HUDEP-2 (cell line): ENCODE data around the gene PPP2R3A.
"Not testable (repeated sequence)": the region's sequence is repeated elsewhere in the genome, so short reads cannot be mapped to it uniquely, and the experiment has no call there.

Experiments used
- DNase-seq, 76 experiments: peaks; one replicate each; lab custom pipeline; 2025; ENCODE audit not compliant: unreplicated experiment in 76 of 76; lab: John Stamatoyannopoulos, UW

The PPP2R3A gene

GRCh38 chr3:136083641-136084382 lies 118.3 kb downstream of the PPP2R3A start:
- DNase-seq, result not testable (repeated sequence)

DNA sequence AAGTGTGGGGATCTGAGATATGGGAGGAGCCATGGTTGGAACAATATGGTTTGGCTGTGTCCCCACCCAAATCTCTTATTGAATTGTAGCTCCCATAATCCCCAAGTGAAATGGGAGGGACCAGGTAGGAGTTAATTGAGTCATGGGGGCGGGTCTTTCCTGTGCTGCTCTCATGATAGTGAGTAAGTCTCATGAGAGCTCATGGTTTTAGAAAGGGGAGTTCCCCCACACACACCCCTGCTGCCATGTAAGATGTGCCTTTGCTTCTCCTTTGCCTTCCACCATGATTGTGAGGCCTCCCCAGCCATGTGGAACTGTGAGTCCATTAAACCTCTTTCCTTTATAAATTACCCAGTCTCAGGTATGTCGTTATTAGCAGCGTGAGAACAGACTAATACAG lies 119.5 kb downstream of the PPP2R3A start:
- DNase-seq, result not testable (repeated sequence)

DNA sequence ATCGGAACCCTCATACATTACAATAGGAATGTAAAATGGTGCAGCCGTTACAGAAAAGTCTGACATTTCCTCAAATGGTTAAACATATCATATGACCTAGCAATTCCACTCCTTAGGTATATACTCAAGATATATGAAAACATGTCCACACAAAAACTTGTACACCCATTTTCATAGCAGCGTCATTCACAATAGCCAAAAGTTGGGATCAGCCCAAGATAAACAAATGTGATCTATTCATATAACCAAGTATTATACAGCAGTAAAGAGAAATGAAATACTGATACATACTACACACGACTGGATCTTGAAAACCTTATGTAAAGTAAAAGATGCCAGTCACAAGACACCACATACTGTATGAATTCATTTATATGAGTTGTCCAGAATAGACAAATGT lies 128.2 kb downstream of the PPP2R3A start:
- no peak for DNase-seq

DNA sequence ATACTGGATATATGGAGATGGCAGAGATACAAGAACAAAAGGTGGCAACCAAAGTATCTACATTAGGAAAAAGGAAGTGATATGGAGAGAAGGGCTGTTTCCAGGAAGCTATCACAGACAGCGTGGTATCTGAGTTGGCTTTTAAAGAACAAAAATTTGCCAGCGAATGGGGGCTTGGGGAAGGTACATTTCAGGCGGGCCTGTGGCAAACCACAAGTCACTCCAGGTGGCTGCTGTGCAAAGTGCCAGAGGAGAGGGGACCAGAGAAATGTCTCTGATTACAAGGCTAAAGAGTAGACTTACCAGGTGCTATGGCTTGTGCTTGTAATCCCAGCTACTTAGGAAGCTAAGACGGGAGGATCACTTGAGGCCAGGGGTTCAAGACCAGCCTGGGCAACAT lies 139.5 kb downstream of the PPP2R3A start:
- no peak for DNase-seq

DNA sequence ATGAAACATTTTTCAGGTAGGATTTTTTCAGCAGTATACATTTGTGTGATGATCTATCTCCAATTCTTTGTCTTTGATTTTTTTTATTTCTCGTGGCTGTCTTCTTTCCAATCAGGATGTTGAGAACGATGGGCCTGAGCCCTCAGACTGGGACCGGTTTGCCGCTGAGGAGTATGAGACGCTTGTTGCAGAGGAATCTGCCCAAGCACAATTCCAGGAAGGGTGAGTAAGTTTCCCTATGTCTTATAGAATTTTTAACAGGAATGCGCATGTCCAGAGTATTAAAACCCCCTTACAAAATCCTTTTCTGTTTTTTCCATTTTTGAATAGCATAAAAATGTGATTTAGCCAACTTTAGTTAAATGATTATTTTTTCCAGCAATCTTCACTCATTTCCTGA lies 140.6 kb downstream of the PPP2R3A start:
- no peak for DNase-seq

GRCh38 chr3:136109499-136109898 lies 144.0 kb downstream of the PPP2R3A start:
- DNase-seq, result no peak

DNA sequence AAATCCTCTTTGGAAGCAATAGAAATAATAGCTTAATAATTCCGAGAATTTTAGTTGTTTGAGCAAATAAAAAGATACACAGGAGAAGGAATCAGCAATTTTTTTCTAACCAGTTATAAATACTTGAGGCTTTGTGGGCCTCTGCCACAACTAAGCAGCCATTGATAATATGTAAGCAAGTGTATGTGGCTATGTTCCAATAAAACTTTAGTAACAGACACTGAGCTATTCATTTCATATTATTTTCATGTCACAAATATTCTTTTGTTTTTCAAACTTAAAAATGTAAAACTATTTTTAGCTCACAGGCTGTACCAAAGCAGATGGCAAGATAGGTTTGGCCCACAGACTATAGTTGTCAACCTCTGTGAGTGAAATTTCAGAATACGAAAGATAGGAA lies 145.0 kb downstream of the PPP2R3A start:
- DNase-seq, result no peak

GRCh38 chr3:136114421-136114820 lies 148.9 kb downstream of the PPP2R3A start:
- no peak for DNase-seq

- not testable (repeated sequence) for DNase-seq
Observed at GRCh38 chr3:136119332-136119731, 153.8 kb downstream of the PPP2R3A start.

DNA sequence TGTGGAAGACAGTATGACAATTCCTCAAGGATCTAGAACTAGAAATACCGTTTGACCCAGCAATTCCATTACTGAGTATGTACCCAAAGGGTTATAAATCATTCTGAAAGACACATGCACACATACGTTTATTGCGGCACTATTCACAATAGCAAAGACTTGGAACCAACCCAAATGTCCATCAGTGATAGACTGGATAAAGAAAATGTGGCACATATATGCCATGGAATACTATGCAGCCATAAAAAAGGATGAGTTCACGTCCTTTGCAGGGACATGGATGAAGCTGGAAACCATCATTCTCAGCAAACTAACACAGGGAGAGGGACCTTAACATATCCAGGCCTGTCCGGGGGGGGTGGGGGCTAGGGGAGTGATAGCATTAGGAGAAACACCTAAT lies 154.3 kb downstream of the PPP2R3A start:
- DNase-seq, result not testable (repeated sequence)

- no peak for DNase-seq
Observed at GRCh38 chr3:136120373-136121348, 155.1 kb downstream of the PPP2R3A start.

- no peak for DNase-seq
Observed at GRCh38 chr3:136122006-136122405, 156.5 kb downstream of the PPP2R3A start.

DNA sequence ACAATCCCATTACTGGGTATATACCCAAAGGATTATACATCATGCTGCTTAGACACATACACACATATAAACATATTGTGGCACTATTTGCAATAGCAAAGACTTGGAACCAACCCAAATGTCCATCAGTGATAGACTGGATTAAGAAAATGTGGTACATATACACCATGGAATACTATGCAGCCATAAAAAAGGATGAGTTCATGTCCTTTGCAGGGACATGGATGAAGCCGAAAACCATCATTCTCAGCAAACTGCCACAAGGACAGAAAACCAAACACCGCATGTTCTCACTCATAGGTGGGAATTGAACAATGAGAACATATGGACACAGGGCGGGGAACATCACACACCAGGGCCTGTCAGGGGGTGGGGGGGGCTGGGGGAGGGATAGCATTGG lies 166.1 kb downstream of the PPP2R3A start:
- DNase-seq, result not testable (repeated sequence)

- no peak for DNase-seq
Observed at GRCh38 chr3:136134091-136134490, 168.6 kb downstream of the PPP2R3A start.

- peak in 75 of 76 experiments; percentile 6 to 90 (median 64) for DNase-seq
Observed at GRCh38 chr3:136135039-136135802, 169.7 kb downstream of the PPP2R3A start.

- no peak for DNase-seq
Observed at GRCh38 chr3:136136454-136136853, 170.9 kb downstream of the PPP2R3A start.

DNA sequence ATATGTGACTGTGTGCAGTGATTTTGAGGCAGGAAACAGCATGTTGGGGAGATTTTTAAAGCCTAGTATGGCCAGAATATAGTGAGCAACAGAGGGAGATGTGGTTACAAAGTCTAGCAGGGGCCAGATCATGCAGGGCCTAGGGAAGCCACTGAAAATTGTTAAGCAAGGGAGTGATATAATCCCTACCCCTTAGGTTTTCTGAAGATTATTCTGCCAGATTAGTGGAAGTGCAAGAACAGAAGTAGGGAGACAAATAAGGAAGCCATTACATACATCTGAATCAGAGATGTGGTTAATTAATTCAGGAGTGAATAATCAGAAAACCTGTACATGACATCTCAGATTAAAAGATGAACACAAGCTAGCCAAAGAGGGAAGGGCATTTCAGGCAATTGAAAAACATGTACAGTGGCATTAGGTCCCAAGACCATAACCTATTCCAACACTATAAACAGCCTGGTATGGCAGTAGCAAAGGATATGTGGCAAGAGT lies 175.8 kb downstream of the PPP2R3A start:
- DNase-seq, result no peak

- DNase-seq, result no peak
Observed at GRCh38 chr3:136141891-136142290, 176.4 kb downstream of the PPP2R3A start.

DNA sequence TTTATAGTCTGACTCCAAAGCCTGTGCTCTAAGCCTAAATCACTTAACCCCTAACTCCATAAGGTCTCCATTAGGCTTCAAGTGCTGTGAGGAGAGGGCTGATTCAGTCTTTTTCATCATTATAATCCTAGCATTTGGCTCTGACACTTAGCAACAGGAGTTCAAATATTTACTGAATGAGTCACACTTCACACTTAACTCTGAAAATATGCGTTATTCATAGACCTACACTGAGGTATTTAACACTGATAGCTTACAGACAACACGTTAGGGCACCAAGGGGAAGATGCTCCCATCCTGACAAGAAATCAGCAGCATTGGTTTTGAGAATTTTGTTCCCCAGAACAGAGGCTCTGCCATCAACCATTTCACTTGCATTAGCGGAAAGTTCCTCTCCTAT lies 177.1 kb downstream of the PPP2R3A start:
- DNase-seq, result no peak

DNA sequence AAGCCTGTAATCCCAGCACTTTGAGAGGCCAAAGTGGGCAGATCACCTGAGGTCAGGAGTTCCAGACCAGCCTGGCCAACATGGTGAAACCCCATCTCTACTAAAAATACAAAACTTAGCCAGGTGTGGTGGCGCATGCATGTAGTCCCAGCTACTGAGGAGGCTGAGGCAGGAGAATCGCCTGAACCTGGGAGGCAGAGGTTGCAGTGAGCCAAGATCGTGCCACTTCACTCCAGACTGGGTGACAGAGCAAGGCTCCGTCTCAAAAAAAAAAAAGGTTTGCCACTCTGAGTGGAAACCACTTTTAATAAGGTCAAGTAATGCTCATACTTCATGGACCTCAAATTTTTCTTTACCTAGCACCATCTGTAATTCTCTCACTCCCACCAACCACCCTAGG lies 178.9 kb downstream of the PPP2R3A start:
- DNase-seq, result not testable (repeated sequence)
